ENCODE data around the gene DDAH1.

The DDAH1 gene

GRCh38 chr1:85460555-85461088 is 4.3 kb downstream of the DDAH1 start:
- Histone ChIP-seq H3K36me3 (ENCODE audit: control insufficient read depth, insufficient read depth, low read length) (no peaks in the 10 kb centered on the region), H3K4me3 (ENCODE audit: insufficient read depth, low read depth, low read length) (no peak overlapping the region), H3K9me3 (ENCODE audit: control insufficient read depth, low read length) (no peaks in the 10 kb centered on the region), H3K27me3 (ENCODE audit: control insufficient read depth, insufficient read depth, low read length, poor library complexity, severe bottlenecking) (peaks cover 32% of the 10 kb centered on the region), H3K27ac (ENCODE audit: insufficient read depth, low read depth, low read length, poor library complexity, severe bottlenecking) (no peak overlapping the region), H3K4me1 (ENCODE audit: control insufficient read depth, insufficient read depth, low read length) (no peaks in the 10 kb centered on the region)
- WGBS, 2 experiments: 92 to 96% methylated on average over 2 of the region's 2 CpGs

- Histone ChIP-seq H3K4me1 (ENCODE audit: control insufficient read depth, insufficient read depth, low read length) (no peaks in the 10 kb centered on the region), H3K9me3 (ENCODE audit: control insufficient read depth, low read length) (no peaks in the 10 kb centered on the region), H3K4me3 (ENCODE audit: insufficient read depth, low read depth, low read length) (no peak overlapping the region), H3K27me3 (ENCODE audit: control insufficient read depth, insufficient read depth, low read length, poor library complexity, severe bottlenecking) (peaks cover 19% of the 10 kb centered on the region), H3K36me3 (ENCODE audit: control insufficient read depth, insufficient read depth, low read length) (no peaks in the 10 kb centered on the region), H3K27ac (ENCODE audit: insufficient read depth, low read depth, low read length, poor library complexity, severe bottlenecking) (no peak overlapping the region)
- 60 to 82% methylated on average over 2 of the region's 2 CpGs for WGBS, 2 experiments
Measured at GRCh38 chr1:85459290-85459689, 5.7 kb downstream of the DDAH1 start.

- WGBS, 2 experiments: 96 to 97% methylated on average over 2 of the region's 4 CpGs
- H3K4me3 ChIP-seq (ENCODE audit: insufficient read depth, low read depth, low read length): no peak overlapping the region
- no peaks in the 10 kb centered on the region for H3K27me3 ChIP-seq (ENCODE audit: control insufficient read depth, insufficient read depth, low read length, poor library complexity, severe bottlenecking)
- H3K27ac ChIP-seq (ENCODE audit: insufficient read depth, low read depth, low read length, poor library complexity, severe bottlenecking): no peak overlapping the region
- no peaks in the 10 kb centered on the region for H3K9me3 ChIP-seq (ENCODE audit: control insufficient read depth, low read length)
- H3K4me1 ChIP-seq (ENCODE audit: control insufficient read depth, insufficient read depth, low read length): no peaks in the 10 kb centered on the region
- no peaks in the 10 kb centered on the region for H3K36me3 ChIP-seq (ENCODE audit: control insufficient read depth, insufficient read depth, low read length)
Measured at GRCh38 chr1:85454214-85454613, 10.7 kb downstream of the DDAH1 start.

GRCh38 chr1:85453640-85454194 is 11.2 kb downstream of the DDAH1 start:
- 93 to 95% methylated on average over 2 of the region's 2 CpGs for WGBS, 2 experiments
- no peaks in the 10 kb centered on the region for H3K4me1 ChIP-seq (ENCODE audit: control insufficient read depth, insufficient read depth, low read length)
- no peak overlapping the region for H3K27ac ChIP-seq (ENCODE audit: insufficient read depth, low read depth, low read length, poor library complexity, severe bottlenecking)
- no peaks in the 10 kb centered on the region for H3K9me3 ChIP-seq (ENCODE audit: control insufficient read depth, low read length)
- H3K4me3 ChIP-seq (ENCODE audit: insufficient read depth, low read depth, low read length): no peak overlapping the region
- H3K36me3 ChIP-seq (ENCODE audit: control insufficient read depth, insufficient read depth, low read length): no peaks in the 10 kb centered on the region
- H3K27me3 ChIP-seq (ENCODE audit: control insufficient read depth, insufficient read depth, low read length, poor library complexity, severe bottlenecking): no peaks in the 10 kb centered on the region

- Histone ChIP-seq H3K9me3 (ENCODE audit: control insufficient read depth, low read length) (no peaks in the 10 kb centered on the region), H3K4me3 (ENCODE audit: insufficient read depth, low read depth, low read length) (no peak overlapping the region), H3K27ac (ENCODE audit: insufficient read depth, low read depth, low read length, poor library complexity, severe bottlenecking) (no peak overlapping the region), H3K4me1 (ENCODE audit: control insufficient read depth, insufficient read depth, low read length) (no peaks in the 10 kb centered on the region), H3K36me3 (ENCODE audit: control insufficient read depth, insufficient read depth, low read length) (no peaks in the 10 kb centered on the region), H3K27me3 (ENCODE audit: control insufficient read depth, insufficient read depth, low read length, poor library complexity, severe bottlenecking) (no peaks in the 10 kb centered on the region)
- 95 to 100% methylated on average over 2 of the region's 2 CpGs for WGBS, 2 experiments
Measured at GRCh38 chr1:85452948-85453347, 12.0 kb downstream of the DDAH1 start.

GRCh38 chr1:85451236-85451830 is 13.6 kb downstream of the DDAH1 start:
- H3K27me3 ChIP-seq (ENCODE audit: control insufficient read depth, insufficient read depth, low read length, poor library complexity, severe bottlenecking): no peaks in the 10 kb centered on the region
- WGBS, 2 experiments: 91 to 94% methylated on average over 2 of the region's 2 CpGs
- H3K27ac ChIP-seq (ENCODE audit: insufficient read depth, low read depth, low read length, poor library complexity, severe bottlenecking): no peak overlapping the region
- no peaks in the 10 kb centered on the region for H3K36me3 ChIP-seq (ENCODE audit: control insufficient read depth, insufficient read depth, low read length)
- H3K4me3 ChIP-seq (ENCODE audit: insufficient read depth, low read depth, low read length): no peak overlapping the region
- H3K9me3 ChIP-seq (ENCODE audit: control insufficient read depth, low read length): no peaks in the 10 kb centered on the region
- no peaks in the 10 kb centered on the region for H3K4me1 ChIP-seq (ENCODE audit: control insufficient read depth, insufficient read depth, low read length)

GRCh38 chr1:85450832-85451231 is 14.1 kb downstream of the DDAH1 start:
- no peak overlapping the region for H3K4me3 ChIP-seq (ENCODE audit: insufficient read depth, low read depth, low read length)
- no peaks in the 10 kb centered on the region for H3K9me3 ChIP-seq (ENCODE audit: control insufficient read depth, low read length)
- WGBS, 2 experiments: 92 to 96% methylated on average over 2 of the region's 2 CpGs
- no peaks in the 10 kb centered on the region for H3K36me3 ChIP-seq (ENCODE audit: control insufficient read depth, insufficient read depth, low read length)
- H3K4me1 ChIP-seq (ENCODE audit: control insufficient read depth, insufficient read depth, low read length): no peaks in the 10 kb centered on the region
- no peaks in the 10 kb centered on the region for H3K27me3 ChIP-seq (ENCODE audit: control insufficient read depth, insufficient read depth, low read length, poor library complexity, severe bottlenecking)
- no peak overlapping the region for H3K27ac ChIP-seq (ENCODE audit: insufficient read depth, low read depth, low read length, poor library complexity, severe bottlenecking)

GRCh38 chr1:85449356-85449755 is 15.6 kb downstream of the DDAH1 start:
- Histone ChIP-seq H3K27ac (ENCODE audit: insufficient read depth, low read depth, low read length, poor library complexity, severe bottlenecking) (no peak overlapping the region), H3K4me3 (ENCODE audit: insufficient read depth, low read depth, low read length) (no peak overlapping the region), H3K27me3 (ENCODE audit: control insufficient read depth, insufficient read depth, low read length, poor library complexity, severe bottlenecking) (no peaks in the 10 kb centered on the region), H3K36me3 (ENCODE audit: control insufficient read depth, insufficient read depth, low read length) (no peaks in the 10 kb centered on the region), H3K4me1 (ENCODE audit: control insufficient read depth, insufficient read depth, low read length) (no peaks in the 10 kb centered on the region), H3K9me3 (ENCODE audit: control insufficient read depth, low read length) (no peaks in the 10 kb centered on the region)
- 75 to 79% methylated on average over 3 of the region's 3 CpGs for WGBS, 2 experiments

GRCh38 chr1:85448358-85448757 is 16.6 kb downstream of the DDAH1 start:
- H3K4me1 ChIP-seq (ENCODE audit: control insufficient read depth, insufficient read depth, low read length): no peaks in the 10 kb centered on the region
- H3K27me3 ChIP-seq (ENCODE audit: control insufficient read depth, insufficient read depth, low read length, poor library complexity, severe bottlenecking): no peaks in the 10 kb centered on the region
- WGBS, 2 experiments: 100% methylated on average over 1 to 2 of the region's 2 CpGs
- no peak overlapping the region for H3K4me3 ChIP-seq (ENCODE audit: insufficient read depth, low read depth, low read length)
- no peaks in the 10 kb centered on the region for H3K9me3 ChIP-seq (ENCODE audit: control insufficient read depth, low read length)
- H3K27ac ChIP-seq (ENCODE audit: insufficient read depth, low read depth, low read length, poor library complexity, severe bottlenecking): no peak overlapping the region
- H3K36me3 ChIP-seq (ENCODE audit: control insufficient read depth, insufficient read depth, low read length): no peaks in the 10 kb centered on the region

- Histone ChIP-seq H3K36me3 (ENCODE audit: control insufficient read depth, insufficient read depth, low read length) (no peaks in the 10 kb centered on the region), H3K27me3 (ENCODE audit: control insufficient read depth, insufficient read depth, low read length, poor library complexity, severe bottlenecking) (no peaks in the 10 kb centered on the region), H3K27ac (ENCODE audit: insufficient read depth, low read depth, low read length, poor library complexity, severe bottlenecking) (no peak overlapping the region), H3K9me3 (ENCODE audit: control insufficient read depth, low read length) (no peaks in the 10 kb centered on the region), H3K4me3 (ENCODE audit: insufficient read depth, low read depth, low read length) (no peak overlapping the region), H3K4me1 (ENCODE audit: control insufficient read depth, insufficient read depth, low read length) (no peaks in the 10 kb centered on the region)
- WGBS, 2 experiments: 91 to 93% methylated on average over 4 of the region's 4 CpGs
Measured at GRCh38 chr1:85447006-85447943, 17.7 kb downstream of the DDAH1 start.

Data from ectodermal cell (in vitro differentiated cells).